HepG2 (cell line): ENCODE results near the gene PDGFD. TPM values are rescaled to one million over a fixed set of nuclear protein-coding genes. Genes with fewer than 3 reads are reported as not detected.

Experiments
- ATRX ChIP-seq: sonication (generic); formaldehyde crosslinking; IDR thresholded peaks from 2 replicates; pipeline ENCODE4 v1.4.0; 2020; ENCODE audit warnings: missing genetic modification reagents, borderline replicate concordance
- CERS6 ChIP-seq: sonication (generic); formaldehyde crosslinking; IDR thresholded peaks from 2 replicates; pipeline ENCODE4 v1.5.0; 2020; ENCODE audit warnings: missing genetic modification reagents
- HOXA7 ChIP-seq: sonication (generic); formaldehyde crosslinking; IDR thresholded peaks from 2 replicates; pipeline ENCODE4 v1.8.1; 2022; ENCODE audit warnings: mild to moderate bottlenecking, missing genetic modification reagents, moderate library complexity
- HOXA9 ChIP-seq: sonication (generic); formaldehyde crosslinking; IDR thresholded peaks from 2 replicates; pipeline ENCODE4 v1.8.1; 2022; ENCODE audit warnings: missing genetic modification reagents, mild to moderate bottlenecking, moderate library complexity, borderline replicate concordance
- IKZF4 ChIP-seq: sonication (generic); formaldehyde crosslinking; IDR thresholded peaks from 2 replicates; pipeline ENCODE4 v1.5.1; 2020; ENCODE audit warnings: borderline replicate concordance, mild to moderate bottlenecking, low read depth, missing genetic modification reagents; ENCODE audit errors: not compliant biosample characterization
- KDM5A ChIP-seq: fragments of 200-600 bp; sonication (generic); IDR thresholded peaks from 2 replicates; pipeline ENCODE4 v1.7.0; 2018; ENCODE audit warnings: antibody characterized with exemption, mild to moderate bottlenecking, low read length, borderline replicate concordance
- MLLT10 ChIP-seq: sonication (generic); formaldehyde crosslinking; IDR thresholded peaks from 2 replicates; pipeline ENCODE4 v1.4.0; 2020; ENCODE audit warnings: missing genetic modification reagents
- PHF21A ChIP-seq: sonication (generic); formaldehyde crosslinking; IDR thresholded peaks from 2 replicates; pipeline ENCODE4 v1.5.0; 2020; ENCODE audit warnings: mild to moderate bottlenecking, missing genetic modification reagents
- PRDM15 ChIP-seq: sonication (generic); formaldehyde crosslinking; IDR thresholded peaks from 2 replicates; pipeline ENCODE4 v1.4.0; 2020; ENCODE audit warnings: missing genetic modification reagents
- PRMT3 ChIP-seq: sonication (generic); formaldehyde crosslinking; IDR thresholded peaks from 2 replicates; pipeline ENCODE4 v1.8.1; 2022; ENCODE audit warnings: low read depth, mild to moderate bottlenecking, moderate library complexity, missing genetic modification reagents, borderline replicate concordance
- REL ChIP-seq: sonication (generic); formaldehyde crosslinking; conservative IDR thresholded peaks from 2 replicates; pipeline ENCODE4 v1.8.0; 2022; ENCODE audit warnings: mild to moderate bottlenecking, missing genetic modification reagents, moderate library complexity
- SIX4 ChIP-seq: sonication (generic); formaldehyde crosslinking; IDR thresholded peaks from 2 replicates; pipeline ENCODE4 v1.4.0; 2020; ENCODE audit warnings: missing genetic modification reagents
- ZBTB40 ChIP-seq, 2 experiments: fragments of 450-650 bp in 1 of 2; sonication (generic) in 1 of 2; formaldehyde crosslinking in 1 of 2; IDR thresholded peaks; 2 replicates each; pipeline versions ENCODE4 v1.6.1 to v1.8.0; 2016 to 2022; ENCODE audit warnings: antibody characterized with exemption in 1 of 2, mild to moderate bottlenecking in 1 of 2, missing genetic modification reagents in 1 of 2
- ZFP1 ChIP-seq: IDR thresholded peaks from 2 replicates; pipeline ENCODE4 v1.6.1; 2016
- ZNF331 ChIP-seq: sonication (generic); formaldehyde crosslinking; IDR thresholded peaks from 2 replicates; pipeline ENCODE4 v1.4.0; 2020; ENCODE audit warnings: missing genetic modification reagents
- polyA plus RNA-seq, 8 experiments: library from polyadenylated mRNA; depleted of rRNA in 3 of 8; stranded (reverse) in 7 of 8; unstranded in 1 of 8; fragments of >200 nt; fragmentation: Illumina TruSeq in 4 of 8; extraction: Trizol in 4 of 8; gene quantifications; 2 replicates each; pipeline versions ENCODE4 v1.2.1 to v1.2.3, GENCODE V29; 2011 to 2016; ENCODE audit warnings: low read depth in 4 of 8, missing spikeins in 1 of 8, mixed read lengths in 1 of 8; ENCODE audit not compliant: insufficient read depth in 1 of 8
- total RNA-seq, 5 experiments: library from RNA; depleted of rRNA; stranded (reverse); fragments of >200 nt; fragmentation: Illumina TruSeq; extraction: Trizol; gene quantifications; 2 replicates each; pipeline ENCODE4 v1.2.3, GENCODE V29; 2016; ENCODE audit warnings: low read depth in 1 of 5

Gene PDGFD
- total and polyA plus RNA-seq, 2 of the 13 experiments (the other 11 are each of a cell fraction or from before 2014, with no cell fraction given), result 0.09 to 0.29 TPM

- TF ChIP-seq PRDM15 (CRISPR knock-in tag) (no peak), ZBTB40 (IDR thresholded peaks at IDR 0.05) (no peak), ZBTB40 (CRISPR knock-in tag; IDR thresholded peaks at IDR 0.05) (no peak; the same call in 1 of the 2 replicates), HOXA9 (0 out of 2 replicates have a peak, but pooled peaks have one; percentile 57), ZFP1 (CRISPR knock-in tag) (no peak), KDM5A (no peak), IKZF4 (no peak), SIX4 (CRISPR knock-in tag) (no peak), ZNF331 (CRISPR knock-in tag) (0 out of 2 replicates have a peak, but pooled peaks have one; percentile 10), PHF21A (CRISPR knock-in tag) (peak; percentile 69), MLLT10 (CRISPR knock-in tag) (no peak), CERS6 (CRISPR knock-in tag) (no peak), HOXA7 (CRISPR knock-in tag) (no peak), PRMT3 (CRISPR knock-in tag) (no peak), ATRX (CRISPR knock-in tag) (no peak), REL (CRISPR knock-in tag) (no peak)
Observed at GRCh38 chr11:104164028-104164520, at the start of gene PDGFD (continued).
